IMR-90 (cell line): ENCODE measurements around the gene WASHC4. TPM values are rescaled to one million over a fixed set of nuclear protein-coding genes. Genes with fewer than 3 reads are reported as not detected.
A peak's percentile ranks its signal among the peaks of the same experiment; 100 is the strongest.

Source experiments
- ATAC-seq: fragments of 200-7000 bp; cut with Tn5 transposase; 2 replicates; pipeline ENCODE4 v1.9.1; 2020; ENCODE audit warnings: low read depth, mild to moderate bottlenecking, moderate library complexity
- BruUV-seq: library from RNA; stranded (reverse); fragments of 400-500 nt; replicated peaks from 2 replicates; lab custom pipeline; 2021; lab: Mats Ljungman, UMichigan
- CTCF ChIA-PET: fragments of 300-600 bp; formaldehyde crosslinking; extraction: SDS; loops from one replicate; lab custom pipeline; 2021; ENCODE audit warnings: antibody characterized with exemption; lab: Yijun Ruan, JAX
- POLR2A ChIA-PET: fragments of 300-600 bp; sonication (Branson Sonifier 250); formaldehyde crosslinking; loops from one replicate; lab custom pipeline; 2022; ENCODE audit warnings: antibody characterized with exemption; ENCODE audit not compliant: unreplicated experiment; lab: Charles Lee
- DNase-seq: peaks from one replicate; pipeline ENCODE4 v3.0.0; 2013
- H2AFZ ChIP-seq: replicated peaks from 2 replicates; pipeline ENCODE3; 2013; ENCODE audit warnings: low read length, mild to moderate bottlenecking; ENCODE audit not compliant: poor library complexity
- H2AK5ac ChIP-seq: 2 replicates; pipeline ENCODE4 v1.6.1; 2013; ENCODE audit warnings: low read depth, low read length, inconsistent platforms
- H2AK9ac ChIP-seq: replicated peaks from 2 replicates; pipeline ENCODE3; 2013; ENCODE audit warnings: mild to moderate bottlenecking, low read depth, low read length, moderate library complexity; ENCODE audit not compliant: poor library complexity
- H2BK120ac ChIP-seq: 2 replicates; pipeline ENCODE4 v1.6.1; 2013; ENCODE audit warnings: low read depth, low read length, inconsistent platforms
- H2BK15ac ChIP-seq: 3 replicates; pipeline ENCODE4 v1.6.1; 2013; ENCODE audit warnings: low read depth, low read length, inconsistent platforms
- H2BK20ac ChIP-seq: 2 replicates; pipeline ENCODE4 v1.6.1; 2013; ENCODE audit warnings: low read depth, mild to moderate bottlenecking, inconsistent platforms, low read length, moderate library complexity
- H2BK5ac ChIP-seq: 2 replicates; pipeline ENCODE4 v1.6.1; 2013; ENCODE audit warnings: mild to moderate bottlenecking, low read depth, low read length, inconsistent platforms; ENCODE audit not compliant: poor library complexity, severe bottlenecking
- H3K14ac ChIP-seq: replicated peaks from 2 replicates; pipeline ENCODE4 v1.6.1; 2013; ENCODE audit warnings: low read depth, low read length, inconsistent platforms
- H3K18ac ChIP-seq: 2 replicates; pipeline ENCODE4 v1.6.1; 2013; ENCODE audit warnings: low read depth, low read length, control low read depth
- H3K23ac ChIP-seq: 2 replicates; pipeline ENCODE4 v1.6.1; 2013; ENCODE audit warnings: low read depth, low read length, inconsistent platforms
- H3K27ac ChIP-seq: 2 replicates; pipeline ENCODE4 v1.5.1; 2013; ENCODE audit warnings: mild to moderate bottlenecking, control low read depth, low read length; ENCODE audit not compliant: insufficient read depth
- H3K27me3 ChIP-seq: 2 replicates; pipeline ENCODE4 v1.6.1; 2013; ENCODE audit warnings: low read length; ENCODE audit not compliant: control insufficient read depth, insufficient read depth
- H3K36me3 ChIP-seq: 2 replicates; pipeline ENCODE4 v1.6.1; 2013; ENCODE audit warnings: low read length, mixed read lengths; ENCODE audit not compliant: control insufficient read depth, insufficient read depth
- H3K4ac ChIP-seq: 2 replicates; pipeline ENCODE4 v1.6.1; 2013; ENCODE audit warnings: low read depth, low read length, inconsistent platforms
- H3K4me1 ChIP-seq: 2 replicates; pipeline ENCODE4 v1.6.1; 2013; ENCODE audit warnings: low read length, mixed read lengths; ENCODE audit not compliant: control insufficient read depth, insufficient read depth
- H3K4me2 ChIP-seq: 2 replicates; pipeline ENCODE4 v1.6.1; 2013; ENCODE audit warnings: low read depth, mild to moderate bottlenecking, control low read depth, low read length, moderate library complexity
- H3K4me3 ChIP-seq: 2 replicates; pipeline ENCODE4 v1.5.1; 2013; ENCODE audit warnings: low read depth, mild to moderate bottlenecking, control low read depth, low read length, moderate library complexity; ENCODE audit not compliant: insufficient read depth
- H3K56ac ChIP-seq: 2 replicates; pipeline ENCODE4 v1.6.1; 2013; ENCODE audit warnings: low read length, inconsistent platforms; ENCODE audit not compliant: insufficient read depth; ENCODE audit errors: extremely low read depth
- H3K79me1 ChIP-seq, 2 experiments: 2 replicates each; pipeline ENCODE4 v1.6.1; 2013; ENCODE audit warnings: low read length in 2 of 2, inconsistent platforms in 1 of 2, low read depth in 1 of 2
- H3K9ac ChIP-seq: 2 replicates; pipeline ENCODE4 v1.6.1; 2013; ENCODE audit warnings: low read depth, low read length, control low read depth
- H3K9me1 ChIP-seq: 2 replicates; pipeline ENCODE4 v1.6.1; 2013; ENCODE audit warnings: low read length, inconsistent platforms; ENCODE audit not compliant: insufficient read depth
- H3K9me3 ChIP-seq: 2 replicates; pipeline ENCODE4 v1.6.1; 2013; ENCODE audit warnings: low read length; ENCODE audit not compliant: control insufficient read depth, insufficient read depth
- H4K20me1 ChIP-seq: 2 replicates; pipeline ENCODE4 v1.6.1; 2013; ENCODE audit warnings: low read length, inconsistent platforms; ENCODE audit not compliant: insufficient read depth
- H4K5ac ChIP-seq: 2 replicates; pipeline ENCODE4 v1.6.1; 2013; ENCODE audit warnings: mild to moderate bottlenecking, low read depth, low read length, control low read depth
- H4K8ac ChIP-seq, 2 experiments: 2 replicates each; pipeline ENCODE4 v1.6.1; 2013; ENCODE audit warnings: low read depth in 2 of 2, low read length in 2 of 2, control low read depth in 1 of 2, inconsistent platforms in 1 of 2
- H4K91ac ChIP-seq: 2 replicates; pipeline ENCODE4 v1.6.1; 2013; ENCODE audit warnings: low read depth, low read length, inconsistent platforms; ENCODE audit not compliant: insufficient read depth
- CEBPB ChIP-seq: IDR thresholded peaks from 2 replicates; pipeline ENCODE4 v1.6.1; 2012; ENCODE audit warnings: low read depth, low read length, improper control_type of control experiment
- CHD1 ChIP-seq: IDR thresholded peaks from 2 replicates; pipeline ENCODE4 v1.6.1; 2012; ENCODE audit warnings: low read depth, low read length, improper control_type of control experiment
- CTCF ChIP-seq: conservative IDR thresholded peaks from 2 replicates; pipeline ENCODE4 v1.5.1; 2012; ENCODE audit warnings: mild to moderate bottlenecking, low read depth, low read length, improper control_type of control experiment
- MAZ ChIP-seq: IDR thresholded peaks from 2 replicates; pipeline ENCODE4 v1.6.1; 2012; ENCODE audit warnings: low read depth, mild to moderate bottlenecking, low read length, improper control_type of control experiment, moderate library complexity, borderline replicate concordance
- NFE2L2 ChIP-seq: fragments of 150-350 bp; IDR thresholded peaks from 2 replicates; pipeline ENCODE4 v1.6.1; 2016; ENCODE audit warnings: low read depth, mild to moderate bottlenecking, low read length
- POLR2A ChIP-seq: IDR thresholded peaks from 2 replicates; pipeline ENCODE4 v1.6.1; 2012; ENCODE audit warnings: mild to moderate bottlenecking, low read depth, low read length
- WGBS, 2 experiments: methylation state at CpG; one replicate each; pipeline versions ENCODE4 v1.1.5 to v1.1.7; 2013; ENCODE audit warnings: missing lambda C conversion rate in 2 of 2; ENCODE audit not compliant: insufficient read length in 1 of 2; ENCODE audit errors: extremely low coverage in 2 of 2; 5-methylcytosine and 5-hydroxymethylcytosine counted together
- dilution Hi-C: fragments of 300-500 bp; cut with HindIII; formaldehyde crosslinking; loops from one replicate; pipeline ENCODE4 v1.14.3; 2018; ENCODE audit warnings: low sequenced_read_pairs; ENCODE audit not compliant: unreplicated experiment
- in situ Hi-C: fragments of 300-500 bp; cut with MboI; formaldehyde crosslinking; loops from 3 replicates; pipeline ENCODE4 v1.14.3; 2019; ENCODE audit warnings: low sequenced_read_pairs, inconsistent platforms, mixed read lengths
- intact Hi-C: fragments of 100-400 bp; cut with micrococcal nuclease; formaldehyde crosslinking; loops from 2 replicates; pipeline ENCODE4 v1.10.0; 2022
- polyA plus RNA-seq, 3 experiments: library from polyadenylated mRNA; depleted of rRNA; stranded (reverse); fragments of >200 nt; gene quantifications; 2 replicates each; pipeline ENCODE4 v1.2.3, GENCODE V29; 2012; ENCODE audit warnings: low replicate concordance in 1 of 3
- total RNA-seq: library from RNA; depleted of rRNA; stranded (reverse); fragments of >200 nt; gene quantifications from 2 replicates; pipeline ENCODE4 v1.2.3, GENCODE V29; 2012

The WASHC4 gene
- total and polyA plus RNA-seq, 2 of the 4 experiments (the other 2 are of a cell fraction) = 16.4 to 47.0 TPM

GRCh38 chr12:105076098-105076497 is 31.4 kb upstream of the WASHC4 start:
- dilution Hi-C loops = no loop called here
- Histone ChIP-seq H4K8ac (no peak overlapping the region), H3K27me3 (no peaks in the 10 kb centered on the region), H2BK120ac (no peak overlapping the region), H4K5ac (no peak overlapping the region), H2AK9ac (no peak overlapping the region), H3K27ac (no peak overlapping the region), H3K4me1 (peaks cover 3% of the 10 kb centered on the region), H2BK20ac (no peak overlapping the region), H4K91ac (no peak overlapping the region), H3K4me3 (no peak overlapping the region), H3K4ac (no peak overlapping the region), H3K36me3 (peaks cover 12% of the 10 kb centered on the region; the same call in 1 of the 2 replicates), H2AK5ac (no peak overlapping the region), H3K56ac (no peak overlapping the region), H3K79me1 (peaks cover 6 to 67% of the 10 kb centered on the region in 2 experiments; a peak in 3 of 4 replicates), H2BK5ac (no peak overlapping the region), H3K18ac (no peak overlapping the region), H4K20me1 (peaks cover 8% of the 10 kb centered on the region; the same call in 1 of the 2 replicates), H3K14ac (no peak overlapping the region), H3K9ac (no peak overlapping the region), H3K9me1 (peaks cover 8% of the 10 kb centered on the region; the same call in 1 of the 2 replicates), H3K4me2 (no peak overlapping the region; the same call in 1 of the 2 replicates), H3K9me3 (no peaks in the 10 kb centered on the region), H3K23ac (no peak overlapping the region), H2BK15ac (no peak overlapping the region), H2AFZ (no peak overlapping the region)
- intact Hi-C loops = no loop called here
- CTCF ChIA-PET = interaction anchor here (1.1 kb wide), 1 partner anchor 30 kb away, joined by 3 read pairs; no protein-coding TSS in a partner anchor
- BruUV-seq = no TSS peak
- ATAC-seq (peak; percentile 87), DNase-seq (peak; percentile 71)
- in situ Hi-C loops = no loop called here
- POLR2A ChIA-PET = no interaction called here
- TF ChIP-seq CHD1 (no peak), POLR2A (no peak), CEBPB (peak; percentile 85), NFE2L2 (no peak), CTCF (no peak), MAZ (no peak)
- WGBS, 2 experiments = no CpG with 5 or more reads among the region's 1 CpG
